Activated CD4-positive, alpha-beta memory T cell treated with anti-CD3 and anti-CD28 coated beads for 36 hours (primary cell): ENCODE results near the gene RNF214. TPM values are rescaled to one million over a fixed set of nuclear protein-coding genes. Genes with fewer than 3 reads are reported as not detected.
"Not testable (repeated sequence)": the region's sequence is repeated elsewhere in the genome, so short reads cannot be mapped to it uniquely, and the experiment has no call there.

Experiments
- CTCF ChIA-PET: fragments of 350-600 bp; sonication (Branson Sonifier 250); formaldehyde crosslinking; loops from one replicate; lab custom pipeline; 2021; ENCODE audit warnings: antibody characterized with exemption, inconsistent platforms; lab: Charles Lee
- POLR2A ChIA-PET: fragments of 350-600 bp; sonication (Branson Sonifier 250); formaldehyde crosslinking; loops from one replicate; lab custom pipeline; 2021; ENCODE audit warnings: antibody characterized with exemption; lab: Charles Lee
- DNase-seq: peaks from one replicate; pipeline ENCODE4 v3.0.0-alpha.2; 2020
- H3K27ac Mint-ChIP-seq: one replicate; pipeline ENCODE4 v1.8.0; 2021; ENCODE audit warnings: mixed read lengths
- H3K27me3 Mint-ChIP-seq: one replicate; pipeline ENCODE4 v1.8.0; 2021; ENCODE audit warnings: mixed read lengths
- H3K36me3 Mint-ChIP-seq: one replicate; pipeline ENCODE4 v1.8.0; 2021; ENCODE audit warnings: mixed read lengths
- H3K4me1 Mint-ChIP-seq: one replicate; pipeline ENCODE4 v1.8.0; 2021; ENCODE audit warnings: low read depth, mixed read lengths
- H3K4me3 Mint-ChIP-seq: one replicate; pipeline ENCODE4 v1.8.0; 2021; ENCODE audit warnings: mild to moderate bottlenecking, mixed read lengths
- H3K9me3 Mint-ChIP-seq: one replicate; pipeline ENCODE4 v1.8.0; 2021; ENCODE audit warnings: mixed read lengths
- intact Hi-C: fragments of 100-400 bp; cut with micrococcal nuclease; formaldehyde crosslinking; loops from one replicate; pipeline ENCODE4 v1.15.1; 2023
- total RNA-seq, 2 experiments: library from RNA; stranded (reverse); gene quantifications; one replicate each; pipeline ENCODE4 v1.2.3, GENCODE V29; 2021

Gene RNF214
- total RNA-seq, 2 experiments from 2014 or later: 16.9 to 18.3 TPM

DNA sequence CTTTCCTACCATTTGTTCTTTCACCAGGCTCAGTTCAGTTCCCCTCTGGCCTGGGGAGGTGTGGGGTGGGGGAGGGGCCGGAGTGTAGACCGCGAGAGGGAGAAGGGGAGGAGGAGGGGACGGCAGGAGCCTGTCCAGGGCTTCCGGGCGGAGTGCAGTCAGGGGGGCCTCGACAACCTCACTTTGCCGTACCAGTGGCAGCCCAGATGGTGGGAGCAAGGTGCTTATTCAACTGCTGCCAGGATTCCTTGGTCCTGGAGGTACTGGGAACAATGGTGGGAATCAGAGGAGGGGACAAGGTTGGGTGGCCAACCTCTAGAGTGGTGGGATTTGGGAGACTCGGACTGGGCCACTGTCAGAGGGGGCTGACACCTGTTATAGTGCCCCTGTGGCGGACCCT, 82.4 kb downstream of the RNF214 start:
- Mint-ChIP-seq H3K4me3 (peak overlapping the region; percentile 59), H3K27me3 (peaks cover 11% of the 10 kb centered on the region), H3K27ac (no peak overlapping the region), H3K4me1 (peaks cover 12% of the 10 kb centered on the region), H3K36me3 (no peaks in the 10 kb centered on the region), H3K9me3 (no peaks in the 10 kb centered on the region)
- DNase-seq: no peak
- POLR2A ChIA-PET: interaction anchor here (1.8 kb wide), 1 partner anchor 21 kb away, joined by 4 read pairs; no protein-coding TSS in a partner anchor
- intact Hi-C loops: no loop called here
- CTCF ChIA-PET: no interaction called here

DNA sequence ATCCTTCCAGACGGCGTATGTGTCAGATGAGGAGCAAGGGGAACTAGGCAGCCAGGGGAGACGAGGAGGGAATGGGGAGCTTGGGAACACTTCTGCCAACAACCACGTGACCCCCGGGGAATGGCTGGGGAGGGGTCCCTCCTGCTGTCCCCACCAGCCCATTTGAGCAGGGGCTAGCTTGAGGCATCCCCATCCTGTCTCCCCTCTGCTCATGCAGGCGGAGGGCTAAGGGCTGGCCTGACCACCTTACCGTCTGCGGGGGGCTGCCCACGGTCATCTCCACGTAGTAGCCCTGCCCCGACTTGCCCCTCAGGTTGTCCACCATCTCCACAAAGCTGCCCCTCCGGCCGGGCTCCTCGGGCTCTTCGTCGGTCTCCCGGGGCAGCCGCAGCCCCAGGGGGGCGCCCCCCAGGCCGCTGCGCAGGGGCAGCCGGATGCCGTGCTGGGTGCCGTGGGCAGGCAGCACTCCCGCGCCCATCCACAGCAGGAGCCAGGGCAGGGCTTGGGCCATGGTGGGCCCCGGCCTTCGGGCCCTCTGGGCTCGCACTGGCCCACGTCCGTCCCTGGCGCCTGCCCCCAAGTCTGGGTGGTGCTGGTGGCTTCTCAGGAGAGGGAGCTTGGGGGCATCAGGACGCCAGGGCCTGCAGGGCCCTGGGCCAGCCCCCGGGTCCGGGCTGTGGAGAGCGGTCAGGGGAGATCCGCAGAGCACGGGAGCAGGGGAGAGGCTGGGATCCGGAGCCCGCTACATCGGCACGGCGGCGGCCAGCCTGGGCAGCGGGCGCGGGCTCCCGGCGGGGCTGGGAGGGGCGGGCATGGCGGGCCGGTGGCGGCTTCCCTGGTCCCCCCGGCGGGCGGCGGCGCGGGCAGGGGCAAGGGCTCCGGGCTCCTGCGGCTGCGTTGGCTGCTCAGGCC, 83.1 kb downstream of the RNF214 start:
- intact Hi-C loops: no loop called here
- Mint-ChIP-seq H3K36me3 (no peaks in the 10 kb centered on the region), H3K4me1 (peaks cover 12% of the 10 kb centered on the region), H3K9me3 (no peaks in the 10 kb centered on the region), H3K27ac (no peak overlapping the region), H3K4me3 (peak overlapping the region; percentile 72), H3K27me3 (peaks cover 11% of the 10 kb centered on the region)
- ChIA-PET CTCF (no interaction called here), POLR2A (interaction anchor here (1.8 kb wide), 1 partner anchor 21 kb away, joined by 4 read pairs; no protein-coding TSS in a partner anchor)
- peak; percentile 34 for DNase-seq

DNA sequence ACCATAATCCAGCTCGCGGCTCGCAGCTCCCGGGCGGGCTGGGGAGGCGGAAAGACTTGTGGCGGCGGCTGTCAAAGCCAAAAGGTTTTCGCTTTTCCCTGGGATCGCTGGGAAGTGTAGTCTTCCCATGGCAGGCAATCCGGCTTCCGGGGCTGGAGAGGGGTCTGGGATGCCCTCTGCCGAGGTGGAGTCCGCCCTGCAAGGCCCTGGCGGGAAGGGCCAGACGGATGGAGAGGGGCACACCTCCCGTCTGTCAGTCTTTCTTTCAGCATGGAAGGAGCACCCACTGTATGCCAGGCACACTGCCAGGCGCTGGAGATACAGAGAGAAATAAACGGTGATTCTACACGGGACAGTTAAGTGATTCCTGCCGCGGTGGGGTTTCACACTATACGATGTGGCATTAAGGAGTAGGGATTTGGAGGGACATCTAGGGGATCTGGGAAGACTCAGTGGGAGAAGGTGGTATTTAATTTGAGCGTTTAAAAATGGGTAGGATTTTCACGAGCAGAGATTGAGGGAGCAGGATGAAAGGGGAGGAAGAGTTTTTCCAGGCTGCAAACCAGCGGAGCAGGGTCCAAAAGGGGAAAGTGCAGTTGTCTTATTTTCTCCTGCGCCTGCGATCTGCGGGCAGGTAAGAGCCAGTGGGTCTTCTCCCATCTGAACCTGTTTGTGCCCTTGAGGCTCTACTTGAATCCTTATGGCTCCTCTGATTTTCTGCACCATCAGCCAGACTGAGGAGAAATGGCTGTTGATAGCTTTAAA, 83.9 kb downstream of the RNF214 start, which contains the start of gene BACE1:
Gene BACE1, minus strand, starts transcription at position 60 of the 765 bp plus-strand sequence. CDS start 461 bp downstream, outside the sequence.
- Mint-ChIP-seq H3K27me3 (peaks cover 11% of the 10 kb centered on the region), H3K27ac (no peak within 1 kb of the TSS)
- POLR2A ChIA-PET: interaction anchor here (1.8 kb wide), 1 partner anchor 20 kb away, joined by 4 read pairs; no protein-coding TSS in a partner anchor

GRCh38 chr11:117318738-117319137, 86.3 kb downstream of the RNF214 start:
- H3K9me3 Mint-ChIP-seq: no peaks in the 10 kb centered on the region
- H3K36me3 Mint-ChIP-seq: no peaks in the 10 kb centered on the region
- H3K4me3 Mint-ChIP-seq: no peak overlapping the region
- no peak for DNase-seq
- intact Hi-C loops: no loop called here
- H3K27me3 Mint-ChIP-seq: peaks cover 11% of the 10 kb centered on the region
- no peak overlapping the region for H3K27ac Mint-ChIP-seq
- CTCF ChIA-PET: interaction anchor here (0.9 kb wide), 1 partner anchor 92 kb away, joined by 3 read pairs; no protein-coding TSS in a partner anchor
- POLR2A ChIA-PET: interaction anchor here (0.7 kb wide), 1 partner anchor 31 kb away, joined by 3 read pairs; no protein-coding TSS in a partner anchor
- H3K4me1 Mint-ChIP-seq: peaks cover 12% of the 10 kb centered on the region

More for the DNA sequence above, 83.9 kb downstream of the RNF214 start, which contains the start of gene BACE1:
- Mint-ChIP-seq H3K4me3 (peak within 1 kb of the TSS; percentile 72), H3K4me1 (peaks cover 12% of the 10 kb centered on the region), H3K9me3 (no peaks in the 10 kb centered on the region), H3K36me3 (no peaks in the 10 kb centered on the region)
- intact Hi-C loops: no loop called here
- DNase-seq: peak; percentile 40
- CTCF ChIA-PET: no interaction called here

DNA sequence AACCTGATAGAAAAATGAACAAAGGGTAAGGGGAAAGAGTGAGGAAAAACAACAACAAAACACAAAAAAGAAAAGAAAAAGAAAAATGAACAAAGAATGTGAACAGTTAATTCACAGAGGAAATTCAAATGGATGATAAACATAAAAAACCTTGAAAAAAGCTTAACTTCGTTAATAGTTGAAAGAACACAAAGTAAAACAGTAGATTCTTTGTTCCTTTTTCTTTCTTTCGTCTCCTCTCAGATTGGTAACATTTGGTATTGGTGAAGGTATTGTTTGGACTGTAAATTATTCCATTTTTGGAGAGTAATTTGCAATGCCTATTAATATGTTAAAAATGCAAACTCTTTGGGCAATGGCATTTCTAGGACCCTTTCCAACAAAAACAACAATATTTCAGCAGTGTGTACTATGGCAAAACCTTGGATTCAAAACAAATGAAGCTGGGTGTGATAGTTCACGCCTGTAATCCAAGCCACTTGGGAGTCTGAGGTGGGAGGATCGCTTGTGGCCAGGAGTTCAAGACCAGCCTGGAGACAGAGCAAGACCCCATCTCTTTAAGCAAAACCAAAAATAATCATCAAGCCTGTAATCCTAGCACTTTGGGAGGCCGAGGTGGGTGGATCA, 86.9 kb downstream of the RNF214 start:
- DNase-seq: no peak
- intact Hi-C loops: no loop called here
- CTCF ChIA-PET: interaction anchor here (0.7 to 0.9 kb wide), 4 partner anchors 13 to 852 kb away, joined by 3 to 4 read pairs (median 4); no protein-coding TSS in a partner anchor
- Mint-ChIP-seq H3K4me3 (no peak overlapping the region), H3K27me3 (peaks cover 11% of the 10 kb centered on the region), H3K4me1 (peaks cover 12% of the 10 kb centered on the region), H3K27ac (no peak overlapping the region), H3K36me3 (no peaks in the 10 kb centered on the region), H3K9me3 (no peaks in the 10 kb centered on the region)
- POLR2A ChIA-PET: no interaction called here

DNA sequence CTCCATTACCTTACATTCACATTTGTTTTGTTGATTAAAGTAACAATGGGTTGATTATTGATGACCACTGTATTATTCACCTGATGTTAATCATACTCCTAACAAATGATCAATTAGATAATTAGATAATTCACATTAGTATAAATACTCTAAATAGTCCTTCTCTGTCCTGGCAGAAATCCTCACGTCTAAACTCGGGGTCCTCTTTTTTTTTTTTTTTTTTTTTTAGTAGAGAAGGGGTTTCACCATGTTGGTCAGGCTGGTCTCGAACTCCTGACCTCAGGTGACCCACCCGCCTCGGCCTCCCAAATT, 94.7 kb downstream of the RNF214 start:
- not testable (repeated sequence) for H3K27ac Mint-ChIP-seq, H3K9me3 Mint-ChIP-seq, H3K27me3 Mint-ChIP-seq, H3K4me1 Mint-ChIP-seq, DNase-seq, H3K36me3 Mint-ChIP-seq
- intact Hi-C loops: loop anchor here (1.0 kb wide), 1 partner anchor 95 kb away; the partner anchor contains the start of genes PCSK7 and RNF214
- POLR2A ChIA-PET: interaction anchor here (0.5 to 2.1 kb wide), 3 partner anchors 97 to 183 kb away, joined by 3 to 17 read pairs (median 3); partner anchors contain the start of genes PAFAH1B2 and PCSK7
- CTCF ChIA-PET: interaction anchor here (0.6 to 2.3 kb wide), 6 partner anchors 29 to 657 kb away, joined by 3 to 14 read pairs (median 4); partner anchors contain the start of genes PCSK7 and RNF214
- H3K4me3 Mint-ChIP-seq: peak overlapping the region; percentile 53

GRCh38 chr11:117327567-117328374, 95.3 kb downstream of the RNF214 start, which contains the start of gene CEP164:
Gene CEP164, plus strand, starts transcription at chr11:117327854. Its CDS starts 10,733 bp downstream, at chr11:117338587.
- peak within 1 kb of the TSS; percentile 53 for H3K4me3 Mint-ChIP-seq

GRCh38 chr11:117328375-117329010, 96.0 kb downstream of the RNF214 start:
- CTCF ChIA-PET: interaction anchor here (1.3 to 2.3 kb wide), 4 partner anchors 30 to 101 kb away, joined by 3 to 14 read pairs (median 6); partner anchors contain the start of genes PCSK7 and RNF214
- peaks cover 3% of the 10 kb centered on the region for H3K36me3 Mint-ChIP-seq
- POLR2A ChIA-PET: interaction anchor here (1.1 to 2.1 kb wide), 3 partner anchors 83 to 184 kb away, joined by 3 to 17 read pairs (median 3); partner anchors contain the start of genes PAFAH1B2 and PCSK7
- peaks cover 5% of the 10 kb centered on the region for H3K4me1 Mint-ChIP-seq
- H3K27ac Mint-ChIP-seq: no peak overlapping the region
- no peak overlapping the region for H3K4me3 Mint-ChIP-seq
- H3K9me3 Mint-ChIP-seq: no peaks in the 10 kb centered on the region
- intact Hi-C loops: no loop called here
- DNase-seq: no peak
- no peaks in the 10 kb centered on the region for H3K27me3 Mint-ChIP-seq

More at GRCh38 chr11:117327567-117328374, 95.3 kb downstream of the RNF214 start, which contains the start of gene CEP164:
- ChIA-PET CTCF (interaction anchor here (0.6 to 2.3 kb wide), 6 partner anchors 29 to 657 kb away, joined by 3 to 14 read pairs (median 4); partner anchors contain the start of genes PCSK7 and RNF214), POLR2A (interaction anchor here (0.5 to 2.1 kb wide), 4 partner anchors 83 to 184 kb away, joined by 3 to 17 read pairs (median 3); partner anchors contain the start of genes PAFAH1B2 and PCSK7)
- Mint-ChIP-seq H3K27me3 (no peaks in the 10 kb centered on the region), H3K27ac (no peak within 1 kb of the TSS), H3K9me3 (no peaks in the 10 kb centered on the region), H3K36me3 (peaks cover 3% of the 10 kb centered on the region), H3K4me1 (peaks cover 5% of the 10 kb centered on the region)
- peak; percentile 97 for DNase-seq
- intact Hi-C loops: loop anchor here (1.0 kb wide), 1 partner anchor 95 kb away; the partner anchor contains the start of genes PCSK7 and RNF214

- H3K4me1 Mint-ChIP-seq: peaks cover 5% of the 10 kb centered on the region
- intact Hi-C loops: no loop called here
Observed at GRCh38 chr11:117332843-117333242, 100.4 kb downstream of the RNF214 start.

GRCh38 chr11:117333917-117334316, 101.4 kb downstream of the RNF214 start:
- Mint-ChIP-seq H3K9me3 (no peaks in the 10 kb centered on the region), H3K27ac (no peak overlapping the region), H3K4me1 (peaks cover 5% of the 10 kb centered on the region), H3K4me3 (no peak overlapping the region), H3K27me3 (no peaks in the 10 kb centered on the region), H3K36me3 (peaks cover 6% of the 10 kb centered on the region)
- no peak for DNase-seq
- ChIA-PET POLR2A (no interaction called here), CTCF (no interaction called here)
- intact Hi-C loops: no loop called here

More at GRCh38 chr11:117332843-117333242, 100.4 kb downstream of the RNF214 start:
- Mint-ChIP-seq H3K9me3 (no peaks in the 10 kb centered on the region), H3K36me3 (peaks cover 3% of the 10 kb centered on the region), H3K27me3 (no peaks in the 10 kb centered on the region), H3K27ac (no peak overlapping the region), H3K4me3 (no peak overlapping the region)
- ChIA-PET POLR2A (no interaction called here), CTCF (no interaction called here)
- no peak for DNase-seq
